HepG2 (cell line): ENCODE results near the gene NFKBIZ. TPM values are rescaled to one million over a fixed set of nuclear protein-coding genes. Genes with fewer than 3 reads are reported as not detected.
A peak's percentile ranks its signal among the peaks of the same experiment; 100 is the strongest.

Source experiments
- ATAC-seq: fragments of 200-7000 bp; cut with Tn5 transposase; 3 replicates; pipeline ENCODE4 v1.9.1; 2020; ENCODE audit warnings: mild to moderate bottlenecking, moderate library complexity
- BruUV-seq: library from RNA; stranded (reverse); fragments of 400-500 nt; replicated peaks from 2 replicates; lab custom pipeline; 2021; lab: Mats Ljungman, UMichigan
- CTCF ChIA-PET: fragments of 300-600 bp; formaldehyde crosslinking; extraction: SDS; loops from one replicate; lab custom pipeline; 2021; ENCODE audit warnings: low total read pairs, inconsistent platforms, low intra/inter-chr PET ratio; lab: Yijun Ruan, JAX
- POLR2A ChIA-PET: fragments of 350-600 bp; sonication (Branson Sonifier 250); formaldehyde crosslinking; loops from one replicate; lab custom pipeline; 2020; ENCODE audit warnings: antibody characterized with exemption, inconsistent platforms; lab: Yijun Ruan, JAX
- DNase-seq: peaks from one replicate; pipeline ENCODE4 v3.0.0-alpha.2; 2015; ENCODE audit warnings: low spot score
- FAIRE-seq: peaks from 3 replicates; lab custom pipeline; 2011; peaks lifted over from hg19 to GRCh38; lab: Jason Lieb, UNC
- H2AFZ ChIP-seq: one replicate; pipeline ENCODE4 v1.6.1; 2011; ENCODE audit warnings: low read length, inconsistent platforms
- H3K27ac ChIP-seq: fragments of 300-600 bp; 3 replicates; pipeline ENCODE4 v1.8.0; 2011; ENCODE audit warnings: mixed run types, mild to moderate bottlenecking, mixed read lengths, low read length, inconsistent platforms; ENCODE audit not compliant: insufficient read depth; ENCODE audit errors: extremely low read length
- H3K27me3 ChIP-seq, 2 experiments: fragments of 200-600 bp in 1 of 2; 2 replicates in 1 of 2; 3 replicates in 1 of 2; pipeline versions ENCODE4 v1.6.0 to v1.8.0; 2011; ENCODE audit warnings: low read length in 2 of 2, mild to moderate bottlenecking in 2 of 2, moderate library complexity in 2 of 2, inconsistent platforms in 1 of 2; ENCODE audit not compliant: insufficient read depth in 2 of 2, control insufficient read depth in 1 of 2
- H3K36me3 ChIP-seq, 2 experiments: fragments of 200-600 bp in 1 of 2; replicated peaks in 1 of 2; 2 replicates in 1 of 2; 3 replicates in 1 of 2; pipeline versions ENCODE4 v1.5.1 to v1.8.0; 2011; ENCODE audit warnings: low read length in 2 of 2, inconsistent platforms in 1 of 2; ENCODE audit not compliant: insufficient read depth in 2 of 2, control insufficient read depth in 1 of 2
- H3K4me1 ChIP-seq: 2 replicates; pipeline ENCODE4 v1.5.1; 2012; ENCODE audit warnings: low read length, inconsistent platforms; ENCODE audit not compliant: insufficient read depth
- H3K4me2 ChIP-seq: 2 replicates; pipeline ENCODE4 v1.6.0; 2011; ENCODE audit warnings: low read depth, low read length, inconsistent platforms
- H3K4me3 ChIP-seq, 3 experiments: fragments of 200-600 bp in 1 of 3; sonication (generic), shearing (Covaris generic) in 1 of 3; replicated peaks in 1 of 3; 2 replicates each; pipeline ENCODE4 v1.5.1; 2011 to 2016; ENCODE audit warnings: low read length in 3 of 3, inconsistent platforms in 2 of 3, low read depth in 2 of 3, mild to moderate bottlenecking in 2 of 3, control low read depth in 1 of 3, mixed read lengths in 1 of 3; ENCODE audit not compliant: insufficient read depth in 1 of 3
- H3K79me2 ChIP-seq: one replicate; pipeline ENCODE4 v1.6.1; 2011; ENCODE audit warnings: low read length, inconsistent platforms; ENCODE audit not compliant: insufficient read depth
- H3K9ac ChIP-seq: 2 replicates; pipeline ENCODE4 v1.6.0; 2011; ENCODE audit warnings: mild to moderate bottlenecking, low read depth, low read length, inconsistent platforms; ENCODE audit not compliant: insufficient read depth
- H3K9me3 ChIP-seq: 2 replicates; pipeline ENCODE4 v1.5.1; 2012; ENCODE audit warnings: mild to moderate bottlenecking, low read length
- H4K20me1 ChIP-seq: 2 replicates; pipeline ENCODE4 v1.6.0; 2011; ENCODE audit warnings: inconsistent platforms, mild to moderate bottlenecking, low read length, moderate library complexity; ENCODE audit not compliant: insufficient read depth
- DDIT3 ChIP-seq: sonication (generic); formaldehyde crosslinking; IDR thresholded peaks from 2 replicates; pipeline ENCODE4 v1.4.0; 2020; ENCODE audit warnings: mild to moderate bottlenecking, missing genetic modification reagents
- E2F1 ChIP-seq: sonication (generic); formaldehyde crosslinking; IDR thresholded peaks from 2 replicates; pipeline ENCODE4 v1.5.0; 2020; ENCODE audit warnings: missing genetic modification reagents
- FOXC1 ChIP-seq: sonication (generic); formaldehyde crosslinking; IDR thresholded peaks from 2 replicates; pipeline ENCODE4 v1.8.0; 2022; ENCODE audit warnings: mild to moderate bottlenecking, missing genetic modification reagents, borderline replicate concordance
- GLMP ChIP-seq: sonication (generic); formaldehyde crosslinking; IDR thresholded peaks from 2 replicates; pipeline ENCODE4 v1.9.0; 2021; ENCODE audit warnings: missing genetic modification reagents, mild to moderate bottlenecking, borderline replicate concordance
- IRX3 ChIP-seq: sonication (generic); formaldehyde crosslinking; IDR thresholded peaks from 2 replicates; pipeline ENCODE4 v1.8.1; 2023; ENCODE audit warnings: mild to moderate bottlenecking, low read depth, missing genetic modification reagents, borderline replicate concordance
- MAFF ChIP-seq: IDR thresholded peaks from 2 replicates; pipeline ENCODE4 v1.6.1; 2011; ENCODE audit warnings: low read depth, low read length, improper control_type of control experiment
- MAFK ChIP-seq, 2 experiments: IDR thresholded peaks in 1 of 2; conservative IDR thresholded peaks in 1 of 2; 2 replicates each; pipeline ENCODE4 v1.6.1; 2011; ENCODE audit warnings: improper control_type of control experiment in 2 of 2, low read length in 2 of 2
- PATZ1 ChIP-seq: sonication (generic); formaldehyde crosslinking; IDR thresholded peaks from 2 replicates; pipeline ENCODE4 v1.4.0; 2020; ENCODE audit warnings: missing genetic modification reagents
- RBFOX2 ChIP-seq: fragments of 200-400 bp; formaldehyde crosslinking; IDR thresholded peaks from 2 replicates; pipeline ENCODE4 v1.6.1; 2017; ENCODE audit warnings: low read depth, mild to moderate bottlenecking, low read length
- ZNF138 ChIP-seq: sonication (generic); formaldehyde crosslinking; IDR thresholded peaks from 2 replicates; pipeline ENCODE4 v1.5.0; 2020; ENCODE audit warnings: mild to moderate bottlenecking, low read depth, missing genetic modification reagents
- ZNF276 ChIP-seq: sonication (generic); formaldehyde crosslinking; IDR thresholded peaks from 2 replicates; pipeline ENCODE4 v1.4.0; 2020; ENCODE audit warnings: mild to moderate bottlenecking, low read depth, missing genetic modification reagents
- WGBS: methylation state at CpG from one replicate; pipeline ENCODE4 v1.1.6; 2017; ENCODE audit warnings: low lambda C conversion rate; 5-methylcytosine and 5-hydroxymethylcytosine counted together
- in situ Hi-C: cut with HindIII; loops from 2 replicates; pipeline ENCODE4 v1.10.0; 2017; ENCODE audit warnings: low pct_unique_long_range_greater_than_20kb; ENCODE audit not compliant: extremely low pct_ligation_motif_present
- intact Hi-C: fragments of 100-400 bp; cut with micrococcal nuclease; formaldehyde crosslinking; loops from one replicate; pipeline ENCODE4 v1.10.0; 2022; ENCODE audit not compliant: unreplicated experiment
- polyA plus RNA-seq, 8 experiments: library from polyadenylated mRNA; depleted of rRNA in 3 of 8; stranded (reverse) in 7 of 8; unstranded in 1 of 8; fragments of >200 nt; fragmentation: Illumina TruSeq in 4 of 8; extraction: Trizol in 4 of 8; gene quantifications; 2 replicates each; pipeline versions ENCODE4 v1.2.1 to v1.2.3, GENCODE V29; 2011 to 2016; ENCODE audit warnings: low read depth in 4 of 8, missing spikeins in 1 of 8, mixed read lengths in 1 of 8; ENCODE audit not compliant: insufficient read depth in 1 of 8
- total RNA-seq, 5 experiments: library from RNA; depleted of rRNA; stranded (reverse); fragments of >200 nt; fragmentation: Illumina TruSeq; extraction: Trizol; gene quantifications; 2 replicates each; pipeline ENCODE4 v1.2.3, GENCODE V29; 2016; ENCODE audit warnings: low read depth in 1 of 5

Gene NFKBIZ
- total and polyA plus RNA-seq, 2 of the 13 experiments (the other 11 are each of a cell fraction or from before 2014, with no cell fraction given), result 25.9 to 60.6 TPM

GRCh38 chr3:101879623-101880284 lies 30.4 kb downstream of the NFKBIZ start:
- no peak overlapping the region for H3K4me3 ChIP-seq
- DNase-seq, result no peak
- no peaks in the 10 kb centered on the region for H3K36me3 ChIP-seq
- H2AFZ ChIP-seq, result no peak overlapping the region
- no peaks in the 10 kb centered on the region for H3K9me3 ChIP-seq
- no peak overlapping the region for H3K27ac ChIP-seq
- no peak for ATAC-seq
- no peaks in the 10 kb centered on the region for H4K20me1 ChIP-seq
- ChIA-PET CTCF (no interaction called here), POLR2A (no interaction called here)
- no peak overlapping the region for H3K9ac ChIP-seq
- WGBS, result 27% methylated on average over 5 of the region's 5 CpGs
- H3K4me2 ChIP-seq, result no peak overlapping the region
- TF ChIP-seq MAFK (conservative IDR thresholded peaks at IDR 0.05 in 1 of 2, IDR thresholded peaks at IDR 0.05 in 1 of 2; ENCODE audit: low read length in 2 of 2) (peak; percentile 39 to 68), MAFF (peak; percentile 55), ZNF138 (CRISPR knock-in tag) (no peak), GLMP (CRISPR knock-in tag) (no peak), FOXC1 (no peak)
- in situ Hi-C loops, result no loop called here
- intact Hi-C loops, result no loop called here
- H3K4me1 ChIP-seq, result peaks cover 31% of the 10 kb centered on the region
- no peaks in the 10 kb centered on the region for H3K79me2 ChIP-seq
- no peak for FAIRE-seq
- BruUV-seq, result no TSS peak
- H3K27me3 ChIP-seq, result no peaks in the 10 kb centered on the region

GRCh38 chr3:101884776-101885175 lies 35.5 kb downstream of the NFKBIZ start:
- Histone ChIP-seq H3K79me2 (no peaks in the 10 kb centered on the region), H3K27me3 (no peaks in the 10 kb centered on the region), H3K4me2 (no peak overlapping the region), H2AFZ (no peak overlapping the region), H3K9me3 (no peaks in the 10 kb centered on the region), H3K27ac (no peak overlapping the region), H4K20me1 (no peaks in the 10 kb centered on the region), H3K4me1 (peaks cover under 1% of the 10 kb centered on the region; the same call in 1 of the 2 replicates), H3K9ac (no peak overlapping the region), H3K36me3 (no peaks in the 10 kb centered on the region), H3K4me3 (no peak overlapping the region)
- DNase-seq, result no peak
- ChIA-PET CTCF (no interaction called here), POLR2A (no interaction called here)
- 42% methylated on average over 1 of the region's 1 CpG for WGBS
- no TSS peak for BruUV-seq
- no peak for FAIRE-seq
- no peak for ATAC-seq
- intact Hi-C loops, result no loop called here
- in situ Hi-C loops, result no loop called here
- no peak for TF ChIP-seq E2F1 (CRISPR knock-in tag)
- TF ChIP-seq DDIT3 (CRISPR knock-in tag), result no peak
- no peak for TF ChIP-seq IRX3 (CRISPR knock-in tag)
- no peak for TF ChIP-seq PATZ1 (CRISPR knock-in tag)
- no peak for TF ChIP-seq RBFOX2
- TF ChIP-seq ZNF276 (CRISPR knock-in tag), result no peak
